GM23248 (cell line): ENCODE data around the gene COPB1.

Source experiments
- EZH2 ChIP-seq: fragments of 200-600 bp; sonication (generic); IDR thresholded peaks from 2 replicates; pipeline ENCODE4 v1.6.1; 2018; ENCODE audit warnings: antibody characterized with exemption, mild to moderate bottlenecking; ENCODE audit not compliant: insufficient read depth, poor library complexity, severe bottlenecking
- EZH2phosphoT487 ChIP-seq: fragments of 200-600 bp; sonication (generic); IDR thresholded peaks from 2 replicates; pipeline ENCODE4 v1.6.1; 2018; ENCODE audit warnings: antibody characterized with exemption, moderate library complexity, mild to moderate bottlenecking, low read depth; ENCODE audit not compliant: insufficient read depth

DNA sequence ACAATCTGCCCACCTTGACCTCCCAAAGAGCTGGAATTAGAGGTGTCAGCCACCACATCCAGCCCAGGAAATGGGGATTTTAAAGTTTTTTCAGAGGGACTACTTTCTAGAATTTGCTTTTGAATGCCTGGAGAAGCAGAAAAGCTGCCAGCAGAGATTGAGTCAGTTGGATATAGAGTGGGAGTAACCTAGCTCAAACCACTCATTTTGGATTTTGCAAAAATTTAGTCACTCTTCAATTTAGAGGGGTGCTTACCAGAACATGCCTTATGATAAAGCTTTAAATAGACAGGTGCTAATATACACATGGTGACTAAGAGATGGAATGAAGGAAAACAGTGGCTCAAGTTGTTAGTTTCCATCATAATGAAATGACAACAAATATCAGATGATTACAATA, 47.1 kb upstream of the COPB1 start:
- TF ChIP-seq EZH2 = no peak
- TF ChIP-seq EZH2phosphoT487 = no peak
